ENCODE results near the gene RYK. TPM values are rescaled to one million over a fixed set of nuclear protein-coding genes. Genes with fewer than 3 reads are reported as not detected.

The RYK gene
- total and polyA plus RNA-seq, 2 experiments from 2014 or later = 24.9 to 94.8 TPM

DNA sequence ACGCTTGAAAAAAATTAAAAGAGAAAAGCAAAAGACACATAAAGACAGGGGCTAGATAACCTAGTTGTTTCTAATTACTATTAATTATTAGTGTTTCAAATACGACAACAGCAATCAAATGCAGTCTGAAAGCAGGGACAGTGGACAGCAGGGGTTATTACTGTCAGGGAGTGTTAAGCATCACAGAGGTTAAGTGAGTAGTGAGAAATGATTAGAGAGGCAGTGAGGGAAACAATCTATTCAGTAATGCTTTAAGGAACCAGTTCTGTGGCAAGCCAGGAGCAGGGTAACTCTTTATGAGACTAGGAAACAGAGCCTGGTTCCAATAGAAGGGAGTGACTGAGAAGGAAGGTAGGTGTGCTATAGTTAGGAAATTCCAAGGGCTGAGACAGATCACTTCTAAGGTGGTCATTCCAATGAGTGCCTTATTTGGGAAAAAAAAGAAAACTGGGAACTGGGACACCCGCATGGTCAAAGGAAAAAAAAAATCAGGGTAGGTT is 15.0 kb downstream of the RYK start:
- peaks cover 100% of the 10 kb centered on the region for H3K79me2 ChIP-seq (replicated peaks; ENCODE audit: insufficient read depth)
- peaks cover 52% of the 10 kb centered on the region for H4K20me1 ChIP-seq (replicated peaks; ENCODE audit: insufficient read depth)
- peaks cover 45% of the 10 kb centered on the region for H3K4me1 Mint-ChIP-seq

More for the DNA sequence above, 15.0 kb downstream of the RYK start:
- peaks cover 1% of the 10 kb centered on the region for H3K27me3 Mint-ChIP-seq (ENCODE audit: insufficient read depth, low read depth, poor library complexity)
- TF ChIP-seq, protein P1, sequence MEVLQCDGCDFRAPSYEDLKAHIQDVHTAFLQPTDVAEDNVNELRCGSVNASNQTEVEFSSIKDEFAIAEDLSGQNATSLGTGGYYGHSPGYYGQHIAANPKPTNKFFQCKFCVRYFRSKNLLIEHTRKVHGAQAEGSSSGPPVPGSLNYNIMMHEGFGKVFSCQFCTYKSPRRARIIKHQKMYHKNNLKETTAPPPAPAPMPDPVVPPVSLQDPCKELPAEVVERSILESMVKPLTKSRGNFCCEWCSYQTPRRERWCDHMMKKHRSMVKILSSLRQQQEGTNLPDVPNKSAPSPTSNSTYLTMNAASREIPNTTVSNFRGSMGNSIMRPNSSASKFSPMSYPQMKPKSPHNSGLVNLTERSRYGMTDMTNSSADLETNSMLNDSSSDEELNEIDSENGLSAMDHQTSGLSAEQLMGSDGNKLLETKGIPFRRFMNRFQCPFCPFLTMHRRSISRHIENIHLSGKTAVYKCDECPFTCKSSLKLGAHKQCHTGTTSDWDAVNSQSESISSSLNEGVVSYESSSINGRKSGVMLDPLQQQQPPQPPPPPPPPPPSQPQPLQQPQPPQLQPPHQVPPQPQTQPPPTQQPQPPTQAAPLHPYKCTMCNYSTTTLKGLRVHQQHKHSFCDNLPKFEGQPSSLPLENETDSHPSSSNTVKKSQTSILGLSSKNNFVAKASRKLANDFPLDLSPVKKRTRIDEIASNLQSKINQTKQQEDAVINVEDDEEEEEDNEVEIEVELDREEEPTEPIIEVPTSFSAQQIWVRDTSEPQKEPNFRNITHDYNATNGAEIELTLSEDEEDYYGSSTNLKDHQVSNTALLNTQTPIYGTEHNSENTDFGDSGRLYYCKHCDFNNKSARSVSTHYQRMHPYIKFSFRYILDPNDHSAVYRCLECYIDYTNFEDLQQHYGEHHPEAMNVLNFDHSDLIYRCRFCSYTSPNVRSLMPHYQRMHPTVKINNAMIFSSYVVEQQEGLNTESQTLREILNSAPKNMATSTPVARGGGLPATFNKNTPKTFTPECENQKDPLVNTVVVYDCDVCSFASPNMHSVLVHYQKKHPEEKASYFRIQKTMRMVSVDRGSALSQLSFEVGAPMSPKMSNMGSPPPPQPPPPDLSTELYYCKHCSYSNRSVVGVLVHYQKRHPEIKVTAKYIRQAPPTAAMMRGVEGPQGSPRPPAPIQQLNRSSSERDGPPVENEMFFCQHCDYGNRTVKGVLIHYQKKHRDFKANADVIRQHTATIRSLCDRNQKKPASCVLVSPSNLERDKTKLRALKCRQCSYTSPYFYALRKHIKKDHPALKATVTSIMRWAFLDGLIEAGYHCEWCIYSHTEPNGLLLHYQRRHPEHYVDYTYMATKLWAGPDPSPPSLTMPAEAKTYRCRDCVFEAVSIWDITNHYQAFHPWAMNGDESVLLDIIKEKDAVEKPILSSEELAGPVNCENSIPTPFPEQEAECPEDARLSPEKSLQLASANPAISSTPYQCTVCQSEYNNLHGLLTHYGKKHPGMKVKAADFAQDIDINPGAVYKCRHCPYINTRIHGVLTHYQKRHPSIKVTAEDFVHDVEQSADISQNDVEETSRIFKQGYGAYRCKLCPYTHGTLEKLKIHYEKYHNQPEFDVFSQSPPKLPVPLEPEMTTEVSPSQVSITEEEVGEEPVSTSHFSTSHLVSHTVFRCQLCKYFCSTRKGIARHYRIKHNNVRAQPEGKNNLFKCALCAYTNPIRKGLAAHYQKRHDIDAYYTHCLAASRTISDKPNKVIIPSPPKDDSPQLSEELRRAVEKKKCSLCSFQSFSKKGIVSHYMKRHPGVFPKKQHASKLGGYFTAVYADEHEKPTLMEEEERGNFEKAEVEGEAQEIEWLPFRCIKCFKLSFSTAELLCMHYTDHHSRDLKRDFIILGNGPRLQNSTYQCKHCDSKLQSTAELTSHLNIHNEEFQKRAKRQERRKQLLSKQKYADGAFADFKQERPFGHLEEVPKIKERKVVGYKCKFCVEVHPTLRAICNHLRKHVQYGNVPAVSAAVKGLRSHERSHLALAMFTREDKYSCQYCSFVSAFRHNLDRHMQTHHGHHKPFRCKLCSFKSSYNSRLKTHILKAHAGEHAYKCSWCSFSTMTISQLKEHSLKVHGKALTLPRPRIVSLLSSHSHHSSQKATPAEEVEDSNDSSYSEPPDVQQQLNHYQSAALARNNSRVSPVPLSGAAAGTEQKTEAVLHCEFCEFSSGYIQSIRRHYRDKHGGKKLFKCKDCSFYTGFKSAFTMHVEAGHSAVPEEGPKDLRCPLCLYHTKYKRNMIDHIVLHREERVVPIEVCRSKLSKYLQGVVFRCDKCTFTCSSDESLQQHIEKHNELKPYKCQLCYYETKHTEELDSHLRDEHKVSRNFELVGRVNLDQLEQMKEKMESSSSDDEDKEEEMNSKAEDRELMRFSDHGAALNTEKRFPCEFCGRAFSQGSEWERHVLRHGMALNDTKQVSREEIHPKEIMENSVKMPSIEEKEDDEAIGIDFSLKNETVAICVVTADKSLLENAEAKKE (CRISPR knock-in tag; IDR thresholded peaks at IDR 0.05) = no peak
- TF ChIP-seq EZH2 (IDR thresholded peaks at IDR 0.05; ENCODE audit: low read depth, unreplicated experiment) = no peak
- no peak for TF ChIP-seq POLR2AphosphoS5 (IDR thresholded peaks at IDR 0.05; ENCODE audit: low read depth)
- TF ChIP-seq, protein P2, sequence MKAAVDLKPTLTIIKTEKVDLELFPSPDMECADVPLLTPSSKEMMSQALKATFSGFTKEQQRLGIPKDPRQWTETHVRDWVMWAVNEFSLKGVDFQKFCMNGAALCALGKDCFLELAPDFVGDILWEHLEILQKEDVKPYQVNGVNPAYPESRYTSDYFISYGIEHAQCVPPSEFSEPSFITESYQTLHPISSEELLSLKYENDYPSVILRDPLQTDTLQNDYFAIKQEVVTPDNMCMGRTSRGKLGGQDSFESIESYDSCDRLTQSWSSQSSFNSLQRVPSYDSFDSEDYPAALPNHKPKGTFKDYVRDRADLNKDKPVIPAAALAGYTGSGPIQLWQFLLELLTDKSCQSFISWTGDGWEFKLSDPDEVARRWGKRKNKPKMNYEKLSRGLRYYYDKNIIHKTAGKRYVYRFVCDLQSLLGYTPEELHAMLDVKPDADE (IDR thresholded peaks at IDR 0.05) = no peak
- TF ChIP-seq CREB1 (CRISPR knock-in tag; IDR thresholded peaks at IDR 0.05; ENCODE audit: low read depth) = no peak
- TF ChIP-seq EZH2phosphoT487 (IDR thresholded peaks at IDR 0.05; ENCODE audit: unreplicated experiment) = no peak
- ATAC-seq (peak; percentile 63), DNase-seq (ENCODE audit: low spot score) (no peak)
- Histone ChIP-seq H3F3A (replicated peaks; ENCODE audit: low read depth) (no peaks in the 10 kb centered on the region), H3K9me2 (ENCODE audit: insufficient read depth) (no peaks in the 10 kb centered on the region), H3K4me3 (no peak overlapping the region), H3K4me2 (no peak overlapping the region), H2AFZ (no peak overlapping the region), H3K36me3 (ENCODE audit: insufficient read depth) (no peaks in the 10 kb centered on the region), H3K27ac (ENCODE audit: low read depth) (no peak overlapping the region), H3K4me1 (ENCODE audit: insufficient read depth) (peaks cover 31% of the 10 kb centered on the region), H3K27me3 (ENCODE audit: insufficient read depth) (no peaks in the 10 kb centered on the region)
- H3K36me3 Mint-ChIP-seq (ENCODE audit: low read depth) = no peaks in the 10 kb centered on the region
- peak overlapping the region; percentile 54 for H3K27ac Mint-ChIP-seq
- no peaks in the 10 kb centered on the region for H3K9me3 Mint-ChIP-seq
- no peak overlapping the region for H3K4me3 Mint-ChIP-seq
